Activated B cell treated with CpG ODN at 0.5 μM for 24 hours (primary cell): Measurements from ENCODE around the gene ARF6. TPM values are rescaled to one million over a fixed set of nuclear protein-coding genes. Genes with fewer than 3 reads are reported as not detected.

Experiments
- ATAC-seq: fragments of 200-7000 bp; cut with Tn5 transposase; one replicate; pipeline ENCODE4 v1.10.0; 2021; ENCODE audit warnings: low read depth, mild to moderate bottlenecking, moderate library complexity
- CTCF ChIA-PET: fragments of 350-600 bp; sonication (Branson Sonifier 250); formaldehyde crosslinking; loops from one replicate; lab custom pipeline; 2021; ENCODE audit warnings: antibody characterized with exemption; lab: Charles Lee
- POLR2A ChIA-PET: fragments of 350-600 bp; sonication (Branson Sonifier 250); formaldehyde crosslinking; loops from one replicate; lab custom pipeline; 2021; ENCODE audit warnings: antibody characterized with exemption; lab: Charles Lee
- DNase-seq: peaks from one replicate; pipeline ENCODE4 v3.0.0; 2022
- H3K27ac Mint-ChIP-seq: one replicate; pipeline ENCODE4 v1.8.0; 2020; ENCODE audit warnings: mixed read lengths
- H3K27me3 Mint-ChIP-seq: one replicate; pipeline ENCODE4 v1.8.0; 2021; ENCODE audit warnings: mixed read lengths
- H3K36me3 Mint-ChIP-seq: one replicate; pipeline ENCODE4 v1.8.0; 2021; ENCODE audit warnings: low read depth, mixed read lengths
- H3K4me1 Mint-ChIP-seq: one replicate; pipeline ENCODE4 v1.8.0; 2021; ENCODE audit warnings: mixed read lengths
- H3K4me3 Mint-ChIP-seq: one replicate; pipeline ENCODE4 v1.8.0; 2020; ENCODE audit warnings: mild to moderate bottlenecking, mixed read lengths
- H3K9me3 Mint-ChIP-seq: one replicate; pipeline ENCODE4 v1.8.0; 2020; ENCODE audit warnings: mixed read lengths
- intact Hi-C: fragments of 100-400 bp; cut with micrococcal nuclease; formaldehyde crosslinking; loops from one replicate; pipeline ENCODE4 v1.15.1; 2024
- total RNA-seq: library from RNA; stranded (reverse); gene quantifications from 2 replicates; pipeline ENCODE4 v1.2.3, GENCODE V29; 2022
- TF ChIP-seq, protein P1 (sequence below): fragments of 200-600 bp; IDR thresholded peaks from one replicate; pipeline ENCODE4 v1.8.0; 2022; ENCODE audit warnings: antibody characterized with exemption, mild to moderate bottlenecking

The ARF6 gene
- total RNA-seq, 1 donor from 2014 or later, result 136 TPM

DNA sequence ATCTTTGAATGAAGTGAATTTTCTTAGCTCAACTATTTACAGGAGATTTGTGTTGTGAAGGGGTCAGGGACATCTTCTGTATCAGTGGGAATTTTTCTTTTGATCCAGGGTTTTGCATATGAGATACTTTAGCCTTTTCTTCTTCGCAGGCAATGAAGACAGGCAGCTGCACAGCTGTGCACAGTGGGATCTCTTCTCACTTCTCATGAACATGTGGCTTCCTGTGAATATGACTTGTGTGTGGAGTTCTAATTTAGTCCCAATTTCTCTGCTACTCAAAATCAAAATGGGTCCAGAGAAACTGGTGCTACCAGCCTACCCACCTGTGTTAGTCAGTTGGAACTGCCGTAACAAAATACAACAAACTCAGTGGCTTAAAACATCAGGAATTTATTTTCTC is 37.8 kb downstream of the ARF6 start:
- ATAC-seq (no peak), DNase-seq (no peak)
- peaks cover 34% of the 10 kb centered on the region for H3K4me1 Mint-ChIP-seq
- peak overlapping the region; percentile 88 for H3K27ac Mint-ChIP-seq
- no peaks in the 10 kb centered on the region for H3K27me3 Mint-ChIP-seq
- H3K4me3 Mint-ChIP-seq, result peak overlapping the region; percentile 40
- intact Hi-C loops, result loop anchor here (1.0 to 2.0 kb wide), 8 partner anchors 9 to 132 kb away; partner anchors contain the start of gene ARF6
- ChIA-PET CTCF (interaction anchor here (0.9 kb wide), 1 partner anchor 174 kb away, joined by 3 read pairs; no protein-coding TSS in a partner anchor), POLR2A (interaction anchor here (0.6 to 4.0 kb wide), 16 partner anchors 9 to 153 kb away, joined by 3 to 23 read pairs (median 4); partner anchors contain the start of gene ARF6)
- TF ChIP-seq, protein P1, sequence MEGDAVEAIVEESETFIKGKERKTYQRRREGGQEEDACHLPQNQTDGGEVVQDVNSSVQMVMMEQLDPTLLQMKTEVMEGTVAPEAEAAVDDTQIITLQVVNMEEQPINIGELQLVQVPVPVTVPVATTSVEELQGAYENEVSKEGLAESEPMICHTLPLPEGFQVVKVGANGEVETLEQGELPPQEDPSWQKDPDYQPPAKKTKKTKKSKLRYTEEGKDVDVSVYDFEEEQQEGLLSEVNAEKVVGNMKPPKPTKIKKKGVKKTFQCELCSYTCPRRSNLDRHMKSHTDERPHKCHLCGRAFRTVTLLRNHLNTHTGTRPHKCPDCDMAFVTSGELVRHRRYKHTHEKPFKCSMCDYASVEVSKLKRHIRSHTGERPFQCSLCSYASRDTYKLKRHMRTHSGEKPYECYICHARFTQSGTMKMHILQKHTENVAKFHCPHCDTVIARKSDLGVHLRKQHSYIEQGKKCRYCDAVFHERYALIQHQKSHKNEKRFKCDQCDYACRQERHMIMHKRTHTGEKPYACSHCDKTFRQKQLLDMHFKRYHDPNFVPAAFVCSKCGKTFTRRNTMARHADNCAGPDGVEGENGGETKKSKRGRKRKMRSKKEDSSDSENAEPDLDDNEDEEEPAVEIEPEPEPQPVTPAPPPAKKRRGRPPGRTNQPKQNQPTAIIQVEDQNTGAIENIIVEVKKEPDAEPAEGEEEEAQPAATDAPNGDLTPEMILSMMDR, result no peak
- no peaks in the 10 kb centered on the region for H3K36me3 Mint-ChIP-seq
- H3K9me3 Mint-ChIP-seq, result no peaks in the 10 kb centered on the region

DNA sequence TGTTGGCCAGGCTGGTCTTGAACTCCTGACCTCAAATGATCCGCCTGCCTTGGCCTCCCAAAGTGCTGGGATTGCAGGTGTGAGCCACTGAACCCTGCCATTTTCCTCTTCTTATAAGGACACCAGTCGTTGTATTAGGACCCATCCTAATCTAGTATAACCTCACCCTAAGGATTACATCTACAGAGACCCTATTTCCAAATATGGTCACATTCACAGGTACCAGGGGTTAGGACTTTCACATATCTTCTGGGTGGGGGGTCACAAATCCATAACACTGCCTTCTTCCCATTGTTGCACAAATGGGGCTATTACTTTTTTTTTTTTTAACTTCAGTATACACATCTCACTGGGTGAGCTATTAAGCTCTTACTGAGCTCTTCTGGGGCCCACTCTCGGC is 38.6 kb downstream of the ARF6 start:
- Mint-ChIP-seq H3K4me3 (no peak overlapping the region), H3K36me3 (no peaks in the 10 kb centered on the region), H3K4me1 (peaks cover 38% of the 10 kb centered on the region), H3K27me3 (no peaks in the 10 kb centered on the region), H3K27ac (peak overlapping the region; percentile 88), H3K9me3 (no peaks in the 10 kb centered on the region)
- ATAC-seq (no peak), DNase-seq (no peak)
- ChIA-PET POLR2A (interaction anchor here (0.7 to 3.0 kb wide), 7 partner anchors 24 to 70 kb away, joined by 3 to 23 read pairs (median 5); no protein-coding TSS in a partner anchor), CTCF (no interaction called here)
- TF ChIP-seq, protein P1, result no peak
- intact Hi-C loops, result loop anchor here (1.0 to 2.0 kb wide), 2 partner anchors 9 to 69 kb away; no protein-coding TSS in a partner anchor

DNA sequence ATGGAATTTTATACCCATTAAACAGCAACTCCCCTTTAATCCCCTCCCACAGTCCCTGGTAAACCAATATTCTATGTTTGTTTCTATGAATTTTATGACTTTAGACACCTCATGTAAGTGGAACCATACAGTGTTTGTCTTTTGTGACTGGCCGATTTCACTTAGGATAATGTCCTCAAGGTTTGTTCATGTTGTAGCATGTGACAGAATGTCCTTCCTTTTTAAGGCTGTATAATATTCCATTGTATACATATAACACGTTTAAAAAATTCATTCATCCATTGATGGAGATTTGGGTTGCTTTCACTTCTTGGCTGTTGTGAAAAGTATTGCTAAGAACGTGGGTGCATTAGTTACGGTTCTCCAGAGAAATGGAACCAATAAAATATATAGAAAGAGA is 40.2 kb downstream of the ARF6 start:
- Mint-ChIP-seq H3K4me1 (peaks cover 36% of the 10 kb centered on the region), H3K27me3 (no peaks in the 10 kb centered on the region), H3K9me3 (no peaks in the 10 kb centered on the region), H3K4me3 (no peak overlapping the region), H3K27ac (no peak overlapping the region), H3K36me3 (peaks cover 1% of the 10 kb centered on the region)
- intact Hi-C loops, result no loop called here
- POLR2A ChIA-PET, result interaction anchor here (0.6 to 2.3 kb wide), 6 partner anchors 10 to 70 kb away, joined by 3 to 7 read pairs (median 4); no protein-coding TSS in a partner anchor
- TF ChIP-seq, protein P1, result no peak
- CTCF ChIA-PET, result interaction anchor here (0.5 kb wide), 1 partner anchor 220 kb away, joined by 3 read pairs; no protein-coding TSS in a partner anchor
- DNase-seq (no peak), ATAC-seq (no peak)

DNA sequence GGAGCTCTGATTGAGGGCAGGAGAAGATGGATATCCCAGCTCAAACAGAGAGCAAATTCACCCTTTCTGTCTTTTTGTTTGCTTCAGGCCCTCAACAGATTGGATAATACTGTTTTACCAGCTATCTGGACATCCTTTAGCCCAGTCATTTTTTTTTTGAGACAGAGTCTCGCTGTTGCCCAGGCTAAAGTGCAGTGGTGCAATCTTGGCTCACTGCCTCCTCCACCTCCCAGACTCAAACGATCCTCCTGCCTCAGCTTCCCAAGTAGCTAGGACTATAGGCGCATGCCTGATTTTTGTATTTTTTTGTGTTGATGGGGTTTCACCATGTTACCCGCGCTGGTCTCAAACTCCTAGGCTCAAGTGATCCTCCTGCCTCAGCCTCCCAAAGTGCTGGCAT is 40.8 kb downstream of the ARF6 start:
- Mint-ChIP-seq H3K36me3 (peaks cover 4% of the 10 kb centered on the region), H3K27me3 (no peaks in the 10 kb centered on the region), H3K4me3 (no peak overlapping the region), H3K4me1 (peaks cover 39% of the 10 kb centered on the region), H3K9me3 (no peaks in the 10 kb centered on the region), H3K27ac (no peak overlapping the region)
- no peak for ATAC-seq
- intact Hi-C loops, result no loop called here
- TF ChIP-seq, protein P1, result no peak
- ChIA-PET POLR2A (interaction anchor here (1.1 to 2.3 kb wide), 3 partner anchors 25 to 70 kb away, joined by 3 to 7 read pairs (median 4); no protein-coding TSS in a partner anchor), CTCF (no interaction called here)
- DNase-seq, result no peak

DNA sequence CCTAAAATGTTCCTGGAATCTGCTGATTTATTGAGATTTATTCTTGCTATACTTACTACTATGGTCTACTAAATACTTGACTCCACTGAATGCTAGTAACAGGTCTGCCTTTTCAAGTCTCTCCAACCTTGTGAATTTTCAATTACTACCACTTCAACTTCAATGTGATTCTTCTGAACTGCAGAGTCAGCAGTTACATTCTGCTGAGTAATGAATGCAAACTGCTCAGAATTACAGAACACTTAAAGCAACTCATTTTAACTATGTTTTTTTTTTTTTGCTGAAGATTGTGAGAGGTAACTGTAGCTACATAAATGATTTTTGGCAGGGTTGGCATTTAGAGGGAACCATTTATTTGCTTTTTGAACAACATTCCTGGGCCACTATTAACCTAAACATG is 41.8 kb downstream of the ARF6 start:
- peaks cover 37% of the 10 kb centered on the region for H3K4me1 Mint-ChIP-seq
- DNase-seq, result no peak
- intact Hi-C loops, result no loop called here
- H3K27ac Mint-ChIP-seq, result no peak overlapping the region
- no peak for ATAC-seq
- TF ChIP-seq, protein P1, result no peak
- no peak overlapping the region for H3K4me3 Mint-ChIP-seq
- H3K36me3 Mint-ChIP-seq, result peaks cover 6% of the 10 kb centered on the region
- no peaks in the 10 kb centered on the region for H3K27me3 Mint-ChIP-seq
- peaks cover 3% of the 10 kb centered on the region for H3K9me3 Mint-ChIP-seq
- ChIA-PET POLR2A (interaction anchor here (1.1 kb wide), 1 partner anchor 39 kb away, joined by 3 read pairs; no protein-coding TSS in a partner anchor), CTCF (no interaction called here)
